Sigmoid colon (tissue), 4 donors: ENCODE data around the gene STRA8.

Source experiments
- EP300 ChIP-seq, 4 donors: sonication (generic); formaldehyde crosslinking; IDR thresholded peaks; one replicate each; pipeline ENCODE4 v1.6.1; 2017; ENCODE audit warnings: antibody characterized with exemption in 4 of 4
- POLR2A ChIP-seq, 2 donors: fragments of 450-650 bp; IDR thresholded peaks; one replicate each; pipeline ENCODE4 v1.6.1; 2016; ENCODE audit warnings: antibody characterized with exemption in 2 of 2, mild to moderate bottlenecking in 2 of 2, moderate library complexity in 2 of 2
- TF ChIP-seq, protein P1 (sequence below), 4 experiments: fragments of 450-650 bp in 3 of 4; fragments of 200-600 bp in 1 of 4; IDR thresholded peaks; one replicate each; pipeline ENCODE4 v1.5.1; 2016 to 2019; ENCODE audit warnings: antibody characterized with exemption in 4 of 4, mild to moderate bottlenecking in 3 of 4, moderate library complexity in 2 of 4

DNA sequence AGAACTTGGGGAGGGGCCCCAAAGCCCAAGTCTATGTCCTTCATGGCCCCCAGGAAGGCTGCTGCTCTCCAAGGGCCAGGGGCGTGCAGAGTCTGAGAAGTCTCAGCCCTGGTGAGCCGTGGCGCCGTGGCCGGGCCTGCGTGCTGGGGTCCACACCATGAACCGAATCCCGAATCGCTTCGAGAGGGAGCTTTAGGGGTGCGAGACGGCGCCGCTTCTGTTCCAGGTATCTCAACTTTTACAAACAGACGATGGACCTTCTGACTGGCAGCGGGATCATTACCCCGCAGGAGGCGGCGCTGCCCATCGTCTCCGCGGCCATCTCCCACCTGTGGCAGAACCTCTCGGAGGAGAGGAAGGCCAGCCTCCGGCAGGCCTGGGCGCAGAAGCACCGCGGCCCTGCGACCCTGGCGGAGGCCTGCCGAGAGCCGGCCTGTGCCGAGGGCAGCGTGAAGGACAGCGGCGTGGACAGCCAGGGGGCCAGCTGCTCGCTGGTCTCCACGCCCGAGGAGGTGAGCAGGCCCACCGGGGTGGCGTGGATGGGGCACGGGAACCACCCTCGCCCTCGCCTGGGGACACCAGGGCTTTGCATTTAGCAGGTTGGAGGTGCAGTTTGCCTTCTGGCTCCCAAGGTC is 12.7 kb downstream of the STRA8 start:
- TF ChIP-seq, protein P1, sequence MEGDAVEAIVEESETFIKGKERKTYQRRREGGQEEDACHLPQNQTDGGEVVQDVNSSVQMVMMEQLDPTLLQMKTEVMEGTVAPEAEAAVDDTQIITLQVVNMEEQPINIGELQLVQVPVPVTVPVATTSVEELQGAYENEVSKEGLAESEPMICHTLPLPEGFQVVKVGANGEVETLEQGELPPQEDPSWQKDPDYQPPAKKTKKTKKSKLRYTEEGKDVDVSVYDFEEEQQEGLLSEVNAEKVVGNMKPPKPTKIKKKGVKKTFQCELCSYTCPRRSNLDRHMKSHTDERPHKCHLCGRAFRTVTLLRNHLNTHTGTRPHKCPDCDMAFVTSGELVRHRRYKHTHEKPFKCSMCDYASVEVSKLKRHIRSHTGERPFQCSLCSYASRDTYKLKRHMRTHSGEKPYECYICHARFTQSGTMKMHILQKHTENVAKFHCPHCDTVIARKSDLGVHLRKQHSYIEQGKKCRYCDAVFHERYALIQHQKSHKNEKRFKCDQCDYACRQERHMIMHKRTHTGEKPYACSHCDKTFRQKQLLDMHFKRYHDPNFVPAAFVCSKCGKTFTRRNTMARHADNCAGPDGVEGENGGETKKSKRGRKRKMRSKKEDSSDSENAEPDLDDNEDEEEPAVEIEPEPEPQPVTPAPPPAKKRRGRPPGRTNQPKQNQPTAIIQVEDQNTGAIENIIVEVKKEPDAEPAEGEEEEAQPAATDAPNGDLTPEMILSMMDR (IDR thresholded peaks at IDR 0.05) = no peak
- TF ChIP-seq EP300 (IDR thresholded peaks at IDR 0.05) (no peak), POLR2A (IDR thresholded peaks at IDR 0.05) (no peak)
